DMS153 treated with DMSO at 0.1 percent for 48 hours (cell line): ENCODE measurements around the gene CYLD.

Experiments
- DNase-seq: peaks from one replicate; lab custom pipeline; 2025; ENCODE audit not compliant: unreplicated experiment; lab: John Stamatoyannopoulos, UW

The CYLD gene

GRCh38 chr16:50841081-50841886 lies 99.4 kb downstream of the CYLD start:
- DNase-seq = no peak

- no peak for DNase-seq
Observed at GRCh38 chr16:50842013-50842505, 100.2 kb downstream of the CYLD start.

DNA sequence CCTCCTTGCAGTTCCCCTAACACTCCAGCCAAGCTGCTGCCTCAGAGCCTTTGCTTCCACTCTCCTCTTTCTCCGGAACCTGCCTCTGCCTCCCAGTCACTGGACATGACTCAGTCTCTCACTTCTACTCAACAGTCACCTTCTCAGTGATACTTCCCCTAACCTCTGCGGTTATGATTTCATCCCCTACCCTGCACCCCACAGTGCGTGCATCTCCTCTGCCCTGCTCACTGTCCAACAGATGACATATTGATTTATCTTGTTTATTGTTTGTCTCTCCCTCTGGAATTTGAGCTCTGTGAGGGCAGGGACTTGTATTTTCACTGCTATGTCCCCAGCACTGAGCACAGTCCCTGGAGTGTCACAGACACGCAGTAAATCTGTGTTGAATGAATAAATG lies 100.7 kb downstream of the CYLD start:
- no peak for DNase-seq

DNA sequence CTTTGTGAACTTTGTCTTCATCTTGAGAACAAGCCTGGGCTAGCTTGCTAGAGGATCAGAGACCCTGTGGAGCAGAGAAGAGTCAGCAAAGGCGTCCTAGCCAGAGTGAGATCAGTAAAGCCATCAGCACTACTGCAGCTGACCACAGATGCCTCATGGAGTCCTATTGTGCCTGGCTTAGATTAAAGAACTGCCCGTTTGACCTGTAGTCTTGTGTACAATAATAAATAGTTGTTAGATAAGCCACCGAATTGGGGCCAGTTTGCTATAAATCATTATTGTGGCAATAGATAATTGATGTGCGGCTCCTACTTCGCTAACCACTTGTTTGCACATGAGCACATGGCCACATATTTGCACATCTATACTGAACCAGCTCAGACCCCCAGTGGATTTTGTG lies 103.0 kb downstream of the CYLD start:
- no peak for DNase-seq

DNA sequence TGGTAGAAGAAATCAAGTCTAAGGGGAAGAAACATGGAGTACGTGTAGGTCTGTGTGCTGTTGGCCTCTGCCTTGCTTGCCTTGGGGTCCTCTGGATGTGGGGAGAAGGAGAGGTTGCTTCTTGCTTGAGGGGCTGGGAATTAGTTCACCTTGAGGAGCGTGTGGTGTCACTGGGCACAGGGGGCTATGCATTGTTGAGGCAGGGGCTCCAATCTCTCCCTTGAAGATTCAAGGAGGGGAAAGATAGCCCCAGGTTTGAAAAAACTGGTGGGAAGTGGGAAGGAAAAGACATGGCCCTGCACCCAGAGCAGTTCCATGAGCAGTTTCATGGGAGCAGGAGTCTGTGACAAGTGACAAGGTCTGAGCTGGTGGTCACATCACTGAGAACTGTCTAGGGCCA lies 103.4 kb downstream of the CYLD start:
- DNase-seq = no peak

- DNase-seq = no peak
Observed at GRCh38 chr16:50846511-50846910, 104.6 kb downstream of the CYLD start.

DNA sequence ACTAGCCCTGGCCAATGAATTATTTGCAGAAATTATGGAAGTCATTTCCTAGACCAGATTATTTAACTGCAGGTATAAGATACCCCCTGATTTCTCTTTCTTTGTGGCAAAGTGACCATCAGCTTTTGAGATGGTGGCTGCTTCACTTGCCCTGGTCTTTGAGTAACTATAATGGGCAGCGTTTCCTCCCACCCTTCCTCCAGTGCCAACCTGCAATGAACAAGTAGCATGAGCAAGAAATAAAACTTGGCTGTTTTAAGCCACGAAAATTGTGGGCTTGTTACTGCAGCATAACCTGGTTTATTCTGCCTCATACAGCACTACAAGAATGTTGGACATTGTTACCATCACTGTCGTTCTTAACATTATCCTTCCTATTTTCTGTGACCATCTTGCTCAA lies 105.3 kb downstream of the CYLD start:
- no peak for DNase-seq

GRCh38 chr16:50848755-50849514 lies 107.0 kb downstream of the CYLD start:
- no peak for DNase-seq
